IPS-NIHi7 (cell line): ENCODE measurements around the gene UBE2G1.
A peak's percentile ranks its signal among the peaks of the same experiment; 100 is the strongest.

Experiments used
- DNase-seq: peaks from one replicate; pipeline ENCODE4 v3.0.0; 2012; ENCODE audit warnings: mixed read lengths; ENCODE audit errors: extremely low spot score

Gene UBE2G1

GRCh38 chr17:4248504-4249277 lies 117.8 kb downstream of the UBE2G1 start:
- no peak for DNase-seq

- DNase-seq, result no peak
Observed at GRCh38 chr17:4247971-4248388, 118.5 kb downstream of the UBE2G1 start.

- no peak for DNase-seq
Observed at GRCh38 chr17:4247361-4247970, 119.0 kb downstream of the UBE2G1 start.

GRCh38 chr17:4246674-4247073 lies 119.8 kb downstream of the UBE2G1 start:
- DNase-seq, result no peak

GRCh38 chr17:4241535-4241934 lies 124.9 kb downstream of the UBE2G1 start:
- DNase-seq, result no peak

GRCh38 chr17:4236456-4236855 lies 130.0 kb downstream of the UBE2G1 start:
- no peak for DNase-seq

- DNase-seq, result no peak
Observed at GRCh38 chr17:4235372-4236279, 130.8 kb downstream of the UBE2G1 start.

- DNase-seq, result no peak
Observed at GRCh38 chr17:4234401-4234800, 132.1 kb downstream of the UBE2G1 start.

- no peak for DNase-seq
Observed at GRCh38 chr17:4233668-4234258, 132.7 kb downstream of the UBE2G1 start.

- DNase-seq, result no peak
Observed at GRCh38 chr17:4232168-4232813, 134.2 kb downstream of the UBE2G1 start.

GRCh38 chr17:4229627-4230541 lies 136.6 kb downstream of the UBE2G1 start:
- DNase-seq, result peak; percentile 57

- DNase-seq, result no peak
Observed at GRCh38 chr17:4221899-4222659, 144.4 kb downstream of the UBE2G1 start.

- no peak for DNase-seq
Observed at GRCh38 chr17:4221163-4221562, 145.3 kb downstream of the UBE2G1 start.

GRCh38 chr17:4220655-4221054 lies 145.8 kb downstream of the UBE2G1 start:
- DNase-seq, result no peak
